NCI-H1930 (cell line): ENCODE results near the gene ITM2C.

Source experiments
- DNase-seq, 2 experiments: peaks; one replicate each; lab custom pipeline; 2025; lab: John Stamatoyannopoulos, UW

Gene ITM2C

GRCh38 chr2:230850358-230850658, 14.4 kb upstream of the ITM2C start:
- no peak for DNase-seq

DNA sequence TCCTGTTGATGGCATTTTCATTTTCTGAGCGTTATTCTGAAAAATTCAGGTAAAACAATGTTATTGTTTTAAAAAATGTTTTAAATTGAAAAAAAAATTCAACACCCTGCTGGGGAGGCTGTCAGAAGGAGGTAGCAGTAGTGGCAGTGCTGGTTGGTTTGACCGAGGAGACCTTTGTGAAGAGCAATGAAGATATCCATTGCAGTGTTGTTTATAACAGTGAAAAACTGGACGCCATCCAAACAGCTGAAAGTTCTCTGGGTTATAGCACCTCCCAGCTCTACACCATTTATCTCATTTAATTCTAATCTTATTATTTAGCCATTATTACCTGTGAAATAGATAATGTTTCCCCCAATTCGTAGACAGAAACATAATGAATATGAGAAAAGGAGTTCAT, 12.6 kb upstream of the ITM2C start:
- no peak for DNase-seq

GRCh38 chr2:230861552-230862255, 3.0 kb upstream of the ITM2C start:
- no peak for DNase-seq

DNA sequence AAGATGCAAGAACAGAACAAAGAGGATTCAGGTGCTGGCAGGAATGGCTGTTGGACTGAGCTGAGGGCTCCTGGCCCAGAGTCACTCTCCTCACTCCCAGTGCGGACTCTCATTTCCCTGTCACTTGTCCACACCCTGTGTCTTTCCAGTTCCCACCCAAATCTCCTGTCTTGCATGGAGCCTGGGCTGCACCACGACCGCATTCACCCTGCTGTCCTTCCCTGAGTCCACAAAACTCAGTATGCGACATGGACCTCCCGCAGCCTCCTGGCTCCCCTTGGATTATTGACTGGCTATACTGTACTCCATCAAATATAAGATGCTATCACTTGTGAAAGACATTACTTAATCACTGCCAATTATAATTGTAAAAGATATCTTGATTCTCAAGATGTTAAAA, 2.5 kb upstream of the ITM2C start:
- no peak for DNase-seq

GRCh38 chr2:230863031-230863430, 1.7 kb upstream of the ITM2C start:
- no peak for DNase-seq

DNA sequence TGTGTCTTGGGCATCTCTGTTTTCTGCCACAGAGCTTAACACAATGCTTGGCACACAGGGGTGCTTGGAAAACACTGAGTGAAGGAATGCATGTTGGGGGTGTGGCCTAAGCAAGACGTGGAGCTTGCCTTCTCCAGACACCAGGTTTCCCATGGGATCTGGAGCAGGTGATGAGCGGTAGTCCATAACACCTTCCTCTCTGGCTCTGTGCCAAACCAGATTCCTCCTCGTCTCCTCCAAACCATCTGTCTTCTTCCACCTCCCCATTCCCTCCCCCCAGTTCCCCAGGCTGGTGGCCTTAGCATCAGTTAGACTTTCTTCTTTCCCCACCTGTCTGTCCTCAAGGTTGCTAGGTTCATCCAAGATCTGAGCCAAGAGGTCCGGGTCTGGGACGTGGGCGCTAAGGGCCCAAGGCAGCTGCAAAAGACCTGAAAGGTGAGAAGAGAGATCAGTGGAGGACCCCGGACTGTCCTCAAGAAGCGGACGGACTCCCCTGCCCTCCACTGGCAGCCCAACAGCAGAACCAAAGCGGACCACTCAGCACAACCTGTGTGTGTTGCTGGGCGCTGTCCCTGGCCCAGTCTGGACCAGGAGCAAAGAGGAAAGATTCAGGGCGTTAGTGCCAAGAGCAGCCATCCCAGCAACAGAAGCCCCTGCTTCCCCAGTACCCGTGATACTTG, 1.2 kb upstream of the ITM2C start:
- DNase-seq = no peak

- no peak for DNase-seq
These were observed 579 bp upstream of the ITM2C start for GRCh38 chr2:230864122-230864604.

DNA sequence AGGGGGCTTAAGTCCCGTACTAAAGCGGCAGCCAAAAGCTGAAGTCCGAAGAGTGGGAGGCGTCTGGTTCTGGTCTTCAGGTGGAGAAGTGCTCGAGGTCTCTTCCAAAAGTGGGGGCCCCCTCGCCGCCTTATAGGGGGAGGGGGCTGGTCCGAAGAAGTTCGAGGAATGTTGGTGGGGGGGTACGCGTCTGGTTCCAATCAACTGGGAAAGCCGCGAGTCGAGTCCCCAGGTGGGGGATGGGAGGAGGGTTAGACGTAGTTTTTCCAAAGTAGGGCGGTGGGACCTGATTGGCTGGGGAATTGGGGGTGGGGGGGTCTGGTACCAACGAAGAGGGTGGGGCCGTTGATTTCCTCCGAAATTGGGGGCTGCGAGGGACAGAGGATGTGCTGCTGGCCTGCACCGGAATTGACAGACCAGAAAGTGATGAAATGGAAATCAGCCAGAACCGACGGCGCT, 594 bp downstream of the ITM2C start:
- DNase-seq = no peak

GRCh38 chr2:230865766-230866755, 1.3 kb downstream of the ITM2C start:
- DNase-seq = no peak

DNA sequence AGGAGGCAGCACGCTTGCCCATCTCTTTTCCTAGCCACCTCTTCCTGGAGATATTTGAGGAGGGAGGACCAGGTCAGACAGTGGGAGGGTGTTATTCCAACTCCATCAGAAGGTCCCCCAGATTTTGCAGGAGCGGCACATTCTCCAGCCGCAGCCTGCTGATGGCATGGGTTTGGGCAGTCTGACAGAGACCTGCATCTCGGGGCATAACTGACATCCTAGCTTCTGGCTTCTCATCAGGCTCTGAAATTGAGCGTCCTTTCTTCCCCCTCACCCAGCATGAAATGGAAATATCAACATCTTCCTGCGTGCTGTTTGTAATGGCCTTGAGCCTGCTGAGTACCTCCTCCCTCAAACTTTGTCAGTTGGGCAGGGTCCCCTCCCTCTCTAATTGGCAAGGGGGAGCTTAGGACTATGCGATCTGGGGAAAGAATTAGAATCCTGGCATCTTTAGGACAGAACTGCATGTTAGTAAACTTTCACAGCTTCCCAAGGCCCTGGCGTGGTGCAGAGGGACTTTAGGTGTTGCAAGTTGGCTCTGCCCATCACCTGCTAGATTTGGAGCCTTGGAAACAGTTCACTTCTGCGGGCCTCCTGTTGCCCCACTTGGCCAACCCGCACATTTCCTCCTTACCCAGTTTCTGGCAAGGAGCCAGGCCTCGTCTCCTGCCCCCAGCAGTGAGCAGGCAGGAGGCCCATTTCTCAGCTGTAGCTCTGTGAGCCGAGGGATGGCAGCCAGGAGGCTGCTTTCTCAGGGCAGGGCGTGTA, 2.2 kb downstream of the ITM2C start:
- DNase-seq = no peak

DNA sequence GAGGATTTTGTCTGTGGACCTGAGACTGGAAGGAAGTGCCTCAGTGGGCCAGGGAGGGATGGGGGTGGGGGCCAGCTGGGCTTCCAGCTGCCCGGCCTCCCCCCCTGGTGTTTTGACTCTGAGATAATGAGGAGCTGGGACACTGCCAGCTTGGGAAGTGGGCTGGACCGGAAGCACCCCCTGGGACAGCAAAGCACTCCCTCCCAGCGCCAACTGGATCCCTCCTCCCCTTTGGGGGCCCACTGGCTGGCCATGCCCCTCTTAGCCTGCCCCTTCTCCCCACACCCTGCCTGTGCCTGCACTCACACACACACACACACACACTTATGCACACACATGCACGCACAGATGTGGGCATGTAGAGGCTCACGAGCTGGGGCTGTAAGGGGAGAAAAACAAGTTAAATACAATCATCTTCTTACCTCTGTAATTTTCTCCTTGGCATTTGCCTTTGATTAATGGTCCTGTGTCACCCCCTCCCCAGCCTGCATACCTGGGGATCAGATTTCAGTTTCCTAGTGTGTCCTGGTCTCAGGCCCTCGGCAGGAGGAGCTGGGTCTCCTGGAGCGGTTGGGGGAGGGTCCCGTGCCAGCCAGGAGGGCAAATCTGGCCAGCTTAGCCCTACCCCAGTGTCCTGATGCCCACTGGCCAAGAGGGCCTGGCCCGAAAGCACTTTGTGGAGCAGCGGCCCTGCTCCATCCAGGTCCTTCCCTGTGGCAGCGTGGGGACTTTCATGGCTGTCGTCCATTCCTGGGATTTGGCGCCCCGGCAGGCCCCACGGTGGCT, 3.6 kb downstream of the ITM2C start:
- DNase-seq = no peak

- no peak for DNase-seq
These were observed 4.5 kb downstream of the ITM2C start for GRCh38 chr2:230868947-230869913.

- DNase-seq = no peak
These were observed 5.3 kb downstream of the ITM2C start for GRCh38 chr2:230869914-230870543.

DNA sequence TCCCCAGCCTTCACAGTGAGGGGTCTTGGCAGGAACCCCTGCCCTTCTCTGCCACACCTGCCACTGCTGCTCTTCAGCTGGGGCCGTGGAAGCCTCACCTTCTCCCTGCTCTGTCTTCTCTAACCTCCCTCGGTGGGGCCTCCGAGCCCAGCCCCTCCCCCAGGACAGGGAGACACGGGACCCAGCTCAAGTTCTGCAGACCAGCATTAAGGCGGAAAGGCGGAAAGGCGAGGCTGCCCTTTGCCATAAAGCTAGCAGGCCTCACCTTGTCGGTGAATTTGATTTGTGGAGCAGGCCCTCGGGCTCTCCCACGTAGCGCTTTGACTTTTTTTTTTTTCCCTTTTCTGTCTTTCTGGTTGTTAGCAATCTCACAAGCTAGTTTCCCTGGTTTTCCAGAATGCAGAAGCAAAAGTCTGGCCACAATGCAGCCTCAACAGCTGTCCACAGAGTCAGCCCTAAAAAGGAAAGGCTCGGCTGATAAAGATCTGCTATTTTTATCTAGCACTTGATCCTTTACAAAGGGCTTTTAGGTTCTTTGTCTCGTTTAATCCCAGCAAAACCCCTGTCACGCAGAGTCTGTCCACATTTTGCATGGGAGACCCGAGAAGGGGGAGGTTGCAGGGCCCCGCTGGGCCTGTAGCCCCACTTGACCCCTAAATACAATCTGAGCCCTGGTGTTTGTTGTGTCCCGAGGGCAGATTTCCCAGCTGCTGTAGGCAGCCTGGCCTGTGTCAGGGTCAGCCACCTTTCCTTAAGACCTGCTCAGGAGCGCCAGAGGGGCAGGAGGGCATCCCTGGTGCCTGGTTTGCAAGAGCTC, 6.0 kb downstream of the ITM2C start:
- DNase-seq = no peak

DNA sequence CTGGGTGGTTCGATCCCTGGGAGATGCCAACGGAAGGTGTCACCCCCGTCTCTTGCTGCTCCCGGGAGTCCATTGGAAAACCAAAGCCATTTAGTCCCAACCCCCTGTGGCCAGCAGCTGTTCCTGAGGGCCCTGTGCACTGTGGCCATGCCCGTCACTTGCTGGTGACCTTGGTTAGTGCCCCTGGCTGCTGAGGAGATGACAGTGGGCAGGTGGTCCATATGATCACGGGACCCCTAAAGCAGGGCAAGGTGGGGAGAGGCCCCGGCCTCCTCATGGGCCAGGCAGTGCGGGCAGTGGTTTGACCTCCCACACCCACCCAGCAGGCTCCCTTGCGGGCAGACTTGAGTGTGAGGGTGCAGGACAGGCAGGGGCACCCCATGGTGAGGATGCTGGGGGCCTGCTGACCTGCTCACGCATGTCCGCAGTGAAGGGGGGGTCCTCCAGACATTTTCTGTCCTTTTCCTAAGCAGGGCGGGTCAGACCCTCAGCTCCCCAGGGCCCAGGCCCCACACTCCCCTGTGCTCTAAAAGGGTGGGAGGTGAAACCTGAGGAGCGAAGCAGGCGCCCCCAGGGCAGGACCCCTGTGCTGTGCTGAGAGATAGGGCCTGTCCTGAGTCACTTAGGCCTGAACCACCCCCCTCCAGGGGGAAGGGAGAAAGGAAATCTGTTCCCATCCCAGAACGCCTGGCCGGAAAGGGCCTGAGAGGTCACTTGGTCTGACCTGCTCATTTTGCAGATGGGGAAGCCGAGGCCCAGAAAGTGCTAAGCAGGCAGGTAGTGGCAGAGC, 6.8 kb downstream of the ITM2C start:
- no peak for DNase-seq

DNA sequence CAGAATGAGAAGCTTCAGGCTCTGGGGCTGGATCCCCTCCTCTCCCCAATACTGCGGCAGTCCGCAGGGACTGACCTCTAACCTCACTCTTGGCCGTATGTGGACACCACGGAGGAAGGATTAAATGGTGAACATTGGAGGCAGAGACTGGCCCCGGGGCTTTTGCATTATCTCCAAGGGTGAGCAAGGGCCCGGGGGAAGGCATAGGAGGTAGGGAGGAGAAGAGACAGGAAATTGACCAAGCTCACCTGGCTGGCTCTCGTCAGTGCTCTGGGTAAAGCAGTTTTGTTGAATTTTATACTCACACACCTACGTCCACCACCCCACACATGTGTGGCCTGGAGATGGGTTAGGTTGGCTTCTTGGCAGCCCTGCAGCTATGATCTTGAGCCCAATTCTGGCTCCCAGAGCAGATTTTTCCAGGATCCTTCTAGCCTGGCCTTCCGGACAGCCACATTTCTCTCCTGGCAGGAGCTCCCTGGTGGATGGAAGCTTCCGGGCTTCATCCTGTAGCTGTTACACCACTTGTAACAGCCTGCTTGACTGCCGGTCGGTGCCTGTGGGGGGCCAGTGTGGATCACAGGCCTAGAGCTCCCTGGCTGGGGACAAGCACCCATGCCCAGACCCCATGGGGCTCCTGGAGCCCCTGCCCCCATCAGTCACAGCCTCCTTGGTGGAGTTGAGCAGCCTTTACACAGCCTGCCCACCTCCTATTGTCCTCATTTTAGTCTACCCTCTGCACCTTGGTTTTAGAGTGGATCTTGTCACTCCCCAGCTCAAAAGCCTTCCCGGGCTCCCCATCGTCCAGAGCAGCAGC, 7.6 kb downstream of the ITM2C start:
- DNase-seq = no peak
